Measurements from ENCODE around the gene NCKAP1.
"Not testable (repeated sequence)": the region's sequence is repeated elsewhere in the genome, so short reads cannot be mapped to it uniquely, and the experiment has no call there.

The NCKAP1 gene

DNA sequence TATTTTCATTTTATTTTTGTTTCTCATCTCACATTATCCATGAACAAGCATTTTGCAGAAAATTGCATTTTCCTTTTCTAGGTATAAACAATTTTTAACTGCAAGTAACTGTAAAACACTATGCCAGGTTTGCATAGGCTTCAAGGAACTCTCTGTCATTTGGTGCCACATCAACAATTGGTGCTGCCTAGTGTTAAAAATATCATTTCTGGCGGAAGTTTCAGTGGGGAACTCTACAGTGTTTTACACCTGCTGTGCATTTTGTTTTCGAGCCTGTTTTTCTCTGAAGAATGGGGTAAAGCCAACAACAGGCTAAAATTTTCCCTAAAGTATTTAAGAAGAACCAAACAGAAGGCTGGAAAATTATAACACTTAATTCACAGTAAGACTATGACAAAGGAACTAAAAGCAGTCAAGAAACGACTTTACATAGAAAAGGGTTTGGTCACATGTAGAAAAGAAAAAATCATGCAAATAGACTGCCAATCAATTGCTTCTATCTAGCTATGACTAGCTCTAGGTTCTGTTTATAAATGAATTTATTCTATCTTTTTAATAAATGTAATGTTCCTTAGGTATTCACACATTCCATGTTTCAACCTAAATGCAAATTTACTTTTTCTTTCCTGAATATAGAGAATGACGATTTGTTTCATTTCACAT, 150.4 kb downstream of the NCKAP1 start:
- in situ Hi-C loops (cut with MboI; ENCODE audit: low sequenced_read_pairs): no loop called here

DNA sequence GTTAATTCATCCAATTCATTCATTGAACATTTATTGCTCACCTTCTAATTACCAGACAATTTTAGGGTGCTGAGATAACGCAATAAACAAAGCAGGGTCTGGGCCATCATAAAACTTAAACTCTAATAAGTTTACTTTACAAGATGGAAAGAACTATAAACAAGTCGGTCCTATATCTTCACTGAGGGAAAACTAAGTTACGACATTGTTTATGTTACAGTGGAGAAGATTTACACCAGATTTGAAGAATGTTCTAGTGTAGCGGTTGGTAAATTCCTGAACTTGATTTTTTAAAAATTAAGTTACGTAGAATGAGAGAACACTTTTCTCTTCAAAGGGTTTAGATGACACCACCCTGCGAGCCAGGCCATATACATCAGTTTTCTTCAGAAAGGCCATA, 151.2 kb downstream of the NCKAP1 start:
- in situ Hi-C loops (cut with MboI; ENCODE audit: low sequenced_read_pairs): no loop called here

DNA sequence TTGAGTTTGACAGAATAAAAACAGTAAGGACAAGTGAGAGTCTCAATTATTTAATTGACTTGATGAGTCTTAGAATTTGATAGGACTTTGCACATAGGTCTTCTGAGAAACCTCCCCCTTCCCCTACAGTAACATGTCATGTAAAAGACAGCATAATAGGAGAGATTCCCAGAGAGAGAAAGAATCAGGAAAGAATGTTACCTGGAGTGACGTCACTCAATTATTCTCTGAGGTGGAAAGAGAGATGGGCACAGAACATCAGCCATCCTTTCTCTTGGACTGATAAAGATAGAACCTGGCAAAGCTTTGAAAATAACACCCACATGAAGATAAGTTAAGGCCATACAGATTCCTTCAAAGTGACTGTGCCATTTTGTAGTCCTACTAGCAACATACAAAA, 152.5 kb downstream of the NCKAP1 start:
- in situ Hi-C loops (cut with MboI; ENCODE audit: low sequenced_read_pairs): no loop called here

DNA sequence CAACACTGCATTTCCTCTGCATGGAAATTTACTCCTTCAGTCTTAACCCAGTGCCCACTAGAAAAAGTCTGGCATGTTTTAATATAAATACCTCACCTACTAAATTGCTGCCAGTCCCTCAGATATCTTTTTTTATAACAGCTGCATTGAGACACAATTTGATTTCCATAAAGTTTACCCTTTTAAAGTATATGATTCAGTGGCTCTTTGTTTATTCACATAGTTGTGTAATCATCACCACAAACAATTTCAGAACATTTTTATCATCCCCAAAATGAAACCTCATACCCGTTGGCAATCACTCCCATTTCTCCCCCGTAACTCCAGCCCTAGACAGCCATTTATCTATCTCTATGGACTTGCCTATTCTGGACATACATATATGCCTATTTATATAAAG, 154.8 kb downstream of the NCKAP1 start:
- in situ Hi-C loops (cut with MboI; ENCODE audit: low sequenced_read_pairs): no loop called here

DNA sequence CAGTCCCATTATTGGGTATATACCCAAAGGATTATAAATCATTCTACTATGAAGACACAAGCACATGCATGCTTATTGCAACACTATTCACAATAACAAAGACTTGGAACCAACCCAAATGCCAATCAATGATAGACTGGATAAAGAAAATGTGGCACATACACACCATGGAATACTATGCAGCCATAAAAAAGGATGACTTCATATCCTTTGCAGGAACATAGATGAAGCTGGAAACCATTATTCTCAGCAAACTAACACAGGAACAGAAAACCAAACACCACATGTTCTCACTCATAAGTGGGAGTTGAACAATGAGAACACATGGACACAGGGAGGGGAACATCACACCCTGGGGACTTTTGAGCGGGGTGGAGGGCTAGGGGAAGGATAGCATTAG, 158.2 kb downstream of the NCKAP1 start:
- in situ Hi-C loops (cut with MboI; ENCODE audit: low sequenced_read_pairs): not testable (repeated sequence)

DNA sequence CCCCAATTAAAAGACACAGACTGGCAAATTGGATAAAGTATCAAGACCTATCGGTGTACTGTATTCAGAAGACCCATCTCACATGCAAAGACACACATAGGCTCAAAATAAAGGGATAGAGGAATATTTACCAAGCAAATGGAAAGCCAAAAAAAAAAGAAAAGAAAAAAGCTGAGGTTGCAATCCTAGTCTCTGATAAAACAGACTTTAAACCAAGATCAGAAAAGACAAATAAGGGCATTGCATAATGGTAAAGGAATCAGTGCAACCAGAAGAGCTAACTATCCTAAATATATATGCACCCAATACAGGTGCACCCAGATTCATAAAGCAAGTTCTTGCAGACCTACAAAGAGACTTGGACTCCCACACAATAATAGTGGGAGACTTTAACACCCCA, 161.6 kb downstream of the NCKAP1 start:
- in situ Hi-C loops (cut with MboI; ENCODE audit: low sequenced_read_pairs): not testable (repeated sequence)

DNA sequence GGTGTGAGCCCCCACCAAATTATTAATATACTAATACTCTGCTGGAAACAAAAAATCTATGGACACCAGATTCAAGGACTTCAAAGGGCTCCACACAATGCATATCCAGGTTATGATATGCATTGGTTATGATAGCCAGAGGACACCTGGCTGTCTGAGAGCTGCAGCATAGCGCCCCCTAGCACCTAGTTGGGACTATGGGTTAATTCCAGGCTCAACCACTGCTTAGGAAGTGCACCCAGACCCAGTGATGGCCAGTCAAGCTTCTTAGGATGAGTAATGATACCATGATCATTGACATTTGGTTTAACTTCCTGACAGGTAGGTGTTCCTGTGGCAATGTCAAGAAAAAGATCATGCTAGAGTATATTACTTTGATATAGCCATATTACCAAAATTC, 168.0 kb downstream of the NCKAP1 start:
- in situ Hi-C loops (cut with MboI; ENCODE audit: low sequenced_read_pairs): no loop called here

DNA sequence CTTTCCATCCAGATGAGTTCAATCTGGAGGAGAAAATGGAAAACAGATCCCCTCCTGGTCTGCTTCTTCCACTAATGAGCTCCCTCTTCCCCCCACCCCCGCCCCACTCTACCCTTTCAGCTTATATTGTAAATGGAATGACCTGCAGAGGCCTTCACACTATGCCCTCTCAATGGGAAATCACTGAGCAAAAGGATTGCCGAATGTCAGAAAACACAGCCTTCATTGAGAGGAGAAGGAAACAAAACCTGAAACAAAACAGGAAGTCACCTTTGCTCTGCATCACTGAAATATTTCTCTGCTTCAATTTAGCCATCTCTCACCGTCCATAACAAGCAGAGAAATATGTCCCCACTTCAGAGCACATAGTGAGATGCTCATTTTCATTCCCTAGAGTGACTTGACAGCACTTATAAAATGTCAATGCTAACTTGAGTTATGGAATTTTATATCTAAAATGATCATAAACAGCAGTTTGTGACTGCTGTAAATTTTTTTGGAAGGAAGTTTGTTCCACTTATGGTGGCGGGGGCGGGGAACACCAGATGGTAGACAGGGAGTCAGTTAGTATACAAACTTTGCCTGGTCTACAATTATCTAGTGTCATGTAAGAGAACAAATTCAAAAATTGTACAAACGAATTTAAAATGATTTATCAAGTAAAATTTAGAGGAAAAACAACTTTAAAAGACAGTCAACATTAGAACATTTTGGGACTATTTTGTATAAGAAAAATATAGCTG, 170.0 kb downstream of the NCKAP1 start:
- in situ Hi-C loops (cut with MboI; ENCODE audit: low sequenced_read_pairs): no loop called here

DNA sequence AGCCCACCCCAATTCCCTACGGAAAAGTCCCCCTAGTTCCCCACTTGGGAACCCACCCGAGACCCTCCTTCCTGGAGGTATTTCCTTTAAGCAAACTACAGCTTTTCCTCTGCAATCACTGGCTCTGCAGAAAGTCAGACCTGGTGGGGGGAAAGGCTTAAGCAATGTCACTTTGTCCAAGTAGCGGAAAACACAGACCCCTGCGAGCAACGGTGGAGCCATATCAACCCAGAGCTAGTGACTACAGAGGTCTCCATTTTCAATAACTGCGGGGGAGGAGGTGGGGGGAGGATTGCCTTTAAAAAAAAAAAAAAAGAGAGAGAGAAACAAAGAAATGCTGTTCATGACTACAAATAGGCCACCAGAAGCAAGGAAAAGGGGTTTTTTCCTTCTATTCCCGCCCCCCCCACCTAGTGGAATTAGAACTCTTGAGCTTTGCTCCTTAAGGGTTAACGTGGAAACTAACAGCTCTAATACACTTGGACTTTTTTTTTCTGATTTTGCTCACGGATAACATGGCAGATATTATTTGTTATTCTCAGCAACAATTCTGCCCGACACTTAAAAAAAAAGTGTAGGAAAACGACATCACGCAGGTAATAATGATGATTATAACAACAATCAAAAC, 170.7 kb downstream of the NCKAP1 start:
- in situ Hi-C loops (cut with MboI; ENCODE audit: low sequenced_read_pairs): no loop called here

DNA sequence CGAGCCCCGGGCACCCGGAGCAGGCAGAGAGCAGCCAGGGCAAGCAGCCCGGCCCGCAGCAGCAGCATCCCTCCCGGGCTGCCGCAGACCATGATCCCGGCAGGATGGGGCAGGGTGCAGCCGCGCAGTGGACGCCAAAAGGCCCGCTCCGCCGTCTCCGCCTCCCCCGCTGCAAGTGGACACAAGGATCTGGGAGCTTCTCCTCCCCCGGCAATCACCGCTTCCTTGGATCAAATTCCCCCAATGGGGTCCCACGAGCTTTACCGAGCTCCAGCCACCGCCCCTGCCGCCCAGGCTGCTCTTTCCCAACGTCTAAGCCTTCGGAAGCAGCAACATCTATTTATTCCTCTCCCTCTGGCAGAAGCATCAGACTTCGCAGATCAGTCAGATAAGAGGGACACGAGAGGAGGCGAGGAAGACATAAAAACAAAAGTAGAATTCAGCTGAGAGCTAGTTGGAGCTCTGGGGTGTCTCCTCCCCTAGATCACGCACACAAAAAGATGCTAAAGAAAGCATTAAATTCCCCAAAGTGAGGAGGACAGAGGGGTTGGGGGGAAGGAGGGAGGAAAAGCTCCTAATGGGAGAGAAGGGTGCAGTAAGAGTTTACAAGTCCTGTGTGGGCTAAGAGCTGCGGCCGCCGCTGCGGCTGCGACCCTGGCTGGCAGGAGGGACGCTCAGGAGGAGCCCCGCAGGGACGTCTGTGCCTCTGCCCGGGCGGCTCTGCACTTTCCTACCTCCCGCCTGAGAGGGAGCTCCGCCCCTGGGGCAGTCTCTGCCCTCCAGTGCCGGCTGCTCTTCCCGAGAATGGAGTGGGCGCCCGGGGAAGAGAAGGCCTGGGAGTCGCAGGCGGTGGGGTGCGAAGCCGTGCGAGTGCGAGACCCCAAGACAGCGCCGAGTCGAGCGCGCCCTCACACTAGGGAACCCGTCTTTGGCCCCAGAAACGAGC, 171.5 kb downstream of the NCKAP1 start, which contains the start of gene FRZB:
FRZB (minus strand) TSS at position 177 of the 946 bp plus-strand sequence; CDS start at position 92, 85 bp downstream.
- in situ Hi-C loops (cut with MboI; ENCODE audit: low sequenced_read_pairs): no loop called here

DNA sequence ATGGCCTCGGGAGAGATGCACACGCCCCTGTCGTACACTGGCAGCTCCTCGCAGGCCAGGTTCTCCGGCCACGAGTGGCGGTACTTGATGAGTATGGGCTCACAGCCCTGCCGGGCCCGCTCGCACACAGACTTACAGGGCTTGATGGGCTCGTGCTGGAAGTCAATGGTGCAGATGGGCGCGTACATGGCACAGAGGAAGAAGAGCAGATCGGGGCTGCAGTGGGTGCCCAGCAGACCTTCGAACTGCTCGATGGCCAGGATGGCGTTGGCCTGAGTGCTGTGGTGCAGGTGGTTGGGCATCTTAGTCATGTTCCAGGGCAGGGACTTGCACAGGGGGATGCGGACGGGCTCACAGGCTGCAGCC, 172.2 kb downstream of the NCKAP1 start:
- in situ Hi-C loops (cut with MboI; ENCODE audit: low sequenced_read_pairs): no loop called here

DNA sequence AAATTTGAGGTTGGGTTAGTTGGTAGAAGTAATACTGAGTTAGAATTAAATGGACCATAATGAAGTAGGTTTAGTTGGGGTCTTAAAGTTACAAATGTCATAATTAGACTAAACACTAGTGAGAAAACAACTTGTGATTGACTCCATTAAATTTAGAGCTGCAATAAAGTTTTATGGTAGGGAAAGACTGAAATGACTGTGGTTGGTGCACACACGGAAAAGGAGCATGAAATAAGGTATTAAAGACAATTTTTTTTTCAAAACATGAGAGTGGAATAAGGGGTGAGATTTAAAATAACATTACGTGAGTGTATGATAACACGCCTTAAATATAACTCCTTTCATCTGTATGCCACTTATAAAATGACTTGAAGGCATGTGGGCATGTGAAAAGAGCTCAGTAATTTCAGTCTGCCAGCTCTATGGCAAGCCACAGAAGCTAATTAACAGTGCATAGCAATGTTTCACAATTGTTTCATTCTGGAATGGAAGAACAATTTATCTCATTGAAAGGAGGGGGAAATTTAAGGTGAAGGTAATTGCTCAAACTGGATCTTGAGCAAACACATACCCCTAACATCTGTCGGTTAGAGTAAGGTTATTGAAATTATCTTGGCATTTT, 173.2 kb downstream of the NCKAP1 start:
- in situ Hi-C loops (cut with MboI; ENCODE audit: low sequenced_read_pairs): no loop called here

DNA sequence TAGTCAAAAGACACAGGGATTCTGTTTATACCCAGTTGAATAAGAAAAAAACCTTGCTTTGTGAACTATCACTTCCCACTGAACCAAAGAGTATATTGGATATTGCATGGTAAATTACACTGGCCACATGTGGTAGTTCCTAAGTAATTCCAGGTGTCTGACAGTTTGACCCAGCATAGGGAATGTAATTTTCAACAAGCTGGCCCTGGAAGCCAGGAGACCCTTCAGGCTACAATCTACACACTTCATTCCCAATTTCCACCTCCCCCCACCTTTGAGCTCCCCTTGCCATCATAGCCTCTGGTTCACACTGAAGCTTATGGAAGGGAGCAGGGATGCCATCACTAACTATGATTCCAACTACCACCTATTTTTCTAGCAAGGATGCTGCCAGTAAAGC, 174.6 kb downstream of the NCKAP1 start:
- in situ Hi-C loops (cut with MboI; ENCODE audit: low sequenced_read_pairs): no loop called here

DNA sequence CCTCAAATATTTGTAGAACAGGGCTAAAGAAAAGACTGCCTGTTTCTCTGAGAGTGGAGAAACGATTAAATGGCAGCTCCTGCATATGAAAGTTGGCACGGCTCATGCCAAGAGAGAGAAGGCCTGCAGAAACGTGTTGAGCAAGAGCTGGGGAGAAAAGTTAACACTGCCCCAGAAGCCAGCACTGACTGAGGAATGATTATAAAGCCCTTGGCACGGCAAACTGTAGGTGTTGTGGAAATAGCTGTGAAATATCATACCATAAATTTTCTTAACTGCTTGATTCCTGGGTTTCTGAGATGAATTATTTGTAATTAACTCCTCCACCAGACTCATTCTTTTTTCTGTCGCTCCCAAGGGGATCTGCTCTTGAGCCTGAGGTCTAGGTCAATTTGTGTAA, 176.2 kb downstream of the NCKAP1 start:
- in situ Hi-C loops (cut with MboI; ENCODE audit: low sequenced_read_pairs): no loop called here

DNA sequence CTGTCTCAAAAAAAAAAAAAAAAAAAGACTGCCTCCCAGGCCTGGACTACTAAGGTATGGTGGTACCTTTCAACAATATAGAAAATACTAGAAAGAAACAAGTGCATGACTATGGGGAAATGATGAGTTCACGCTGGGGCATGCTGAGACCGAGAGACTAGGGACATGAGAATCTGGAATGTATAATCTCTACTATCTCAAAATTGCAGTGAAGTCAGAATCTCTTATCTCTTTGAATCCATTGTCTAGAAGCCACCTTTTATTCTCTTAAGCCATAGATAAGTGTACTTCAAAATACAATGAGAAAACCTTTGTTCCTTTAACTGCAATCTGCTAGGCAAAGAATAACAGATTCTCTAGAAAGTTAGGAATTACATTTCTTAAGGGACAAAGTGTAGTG, 177.4 kb downstream of the NCKAP1 start:
- in situ Hi-C loops (cut with MboI; ENCODE audit: low sequenced_read_pairs): no loop called here
